MV-4-11 (cell line): ENCODE measurements around the gene ROR2.

Experiments used
- DNase-seq: peaks from one replicate; lab custom pipeline; 2025; lab: John Stamatoyannopoulos, UW

ROR2 gene

GRCh38 chr9:91900797-91901177, 49.2 kb downstream of the ROR2 start:
- no peak for DNase-seq

GRCh38 chr9:91900055-91900796, 49.8 kb downstream of the ROR2 start:
- no peak for DNase-seq

- no peak for DNase-seq
Measured at GRCh38 chr9:91899594-91899993, 50.4 kb downstream of the ROR2 start.

- no peak for DNase-seq
Measured at GRCh38 chr9:91899219-91899563, 50.8 kb downstream of the ROR2 start.

- peak; percentile 19 for DNase-seq
Measured at GRCh38 chr9:91898451-91899218, 51.4 kb downstream of the ROR2 start.

GRCh38 chr9:91897201-91897600, 52.8 kb downstream of the ROR2 start:
- no peak for DNase-seq

- no peak for DNase-seq
Measured at GRCh38 chr9:91896513-91897121, 53.4 kb downstream of the ROR2 start.

- DNase-seq = no peak
Measured at GRCh38 chr9:91896097-91896496, 53.9 kb downstream of the ROR2 start.

- no peak for DNase-seq
Measured at GRCh38 chr9:91894536-91894935, 55.5 kb downstream of the ROR2 start.

GRCh38 chr9:91894023-91894422, 56.0 kb downstream of the ROR2 start:
- DNase-seq = no peak

- DNase-seq = no peak
Measured at GRCh38 chr9:91891915-91892314, 58.1 kb downstream of the ROR2 start.

GRCh38 chr9:91890662-91891061, 59.4 kb downstream of the ROR2 start:
- DNase-seq = no peak

- no peak for DNase-seq
Measured at GRCh38 chr9:91889161-91889911, 60.7 kb downstream of the ROR2 start.

GRCh38 chr9:91886414-91887076, 63.5 kb downstream of the ROR2 start:
- DNase-seq = no peak

- no peak for DNase-seq
Measured at GRCh38 chr9:91885746-91886413, 64.1 kb downstream of the ROR2 start.

- DNase-seq = no peak
Measured at GRCh38 chr9:91884696-91885687, 65.0 kb downstream of the ROR2 start.

GRCh38 chr9:91884153-91884552, 65.9 kb downstream of the ROR2 start:
- no peak for DNase-seq

- DNase-seq = no peak
Measured at GRCh38 chr9:91883503-91883902, 66.5 kb downstream of the ROR2 start.

- DNase-seq = no peak
Measured at GRCh38 chr9:91882627-91883026, 67.4 kb downstream of the ROR2 start.

- DNase-seq = no peak
Measured at GRCh38 chr9:91880378-91880972, 69.6 kb downstream of the ROR2 start.
